ENCODE results near the gene CLCN7. TPM values are rescaled to one million over a fixed set of nuclear protein-coding genes. Genes with fewer than 3 reads are reported as not detected.

CLCN7 gene, protein sequence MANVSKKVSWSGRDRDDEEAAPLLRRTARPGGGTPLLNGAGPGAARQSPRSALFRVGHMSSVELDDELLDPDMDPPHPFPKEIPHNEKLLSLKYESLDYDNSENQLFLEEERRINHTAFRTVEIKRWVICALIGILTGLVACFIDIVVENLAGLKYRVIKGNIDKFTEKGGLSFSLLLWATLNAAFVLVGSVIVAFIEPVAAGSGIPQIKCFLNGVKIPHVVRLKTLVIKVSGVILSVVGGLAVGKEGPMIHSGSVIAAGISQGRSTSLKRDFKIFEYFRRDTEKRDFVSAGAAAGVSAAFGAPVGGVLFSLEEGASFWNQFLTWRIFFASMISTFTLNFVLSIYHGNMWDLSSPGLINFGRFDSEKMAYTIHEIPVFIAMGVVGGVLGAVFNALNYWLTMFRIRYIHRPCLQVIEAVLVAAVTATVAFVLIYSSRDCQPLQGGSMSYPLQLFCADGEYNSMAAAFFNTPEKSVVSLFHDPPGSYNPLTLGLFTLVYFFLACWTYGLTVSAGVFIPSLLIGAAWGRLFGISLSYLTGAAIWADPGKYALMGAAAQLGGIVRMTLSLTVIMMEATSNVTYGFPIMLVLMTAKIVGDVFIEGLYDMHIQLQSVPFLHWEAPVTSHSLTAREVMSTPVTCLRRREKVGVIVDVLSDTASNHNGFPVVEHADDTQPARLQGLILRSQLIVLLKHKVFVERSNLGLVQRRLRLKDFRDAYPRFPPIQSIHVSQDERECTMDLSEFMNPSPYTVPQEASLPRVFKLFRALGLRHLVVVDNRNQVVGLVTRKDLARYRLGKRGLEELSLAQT
- polyA plus RNA-seq, result 10 to 100 TPM; 18.7 to 33.1 TPM

DNA sequence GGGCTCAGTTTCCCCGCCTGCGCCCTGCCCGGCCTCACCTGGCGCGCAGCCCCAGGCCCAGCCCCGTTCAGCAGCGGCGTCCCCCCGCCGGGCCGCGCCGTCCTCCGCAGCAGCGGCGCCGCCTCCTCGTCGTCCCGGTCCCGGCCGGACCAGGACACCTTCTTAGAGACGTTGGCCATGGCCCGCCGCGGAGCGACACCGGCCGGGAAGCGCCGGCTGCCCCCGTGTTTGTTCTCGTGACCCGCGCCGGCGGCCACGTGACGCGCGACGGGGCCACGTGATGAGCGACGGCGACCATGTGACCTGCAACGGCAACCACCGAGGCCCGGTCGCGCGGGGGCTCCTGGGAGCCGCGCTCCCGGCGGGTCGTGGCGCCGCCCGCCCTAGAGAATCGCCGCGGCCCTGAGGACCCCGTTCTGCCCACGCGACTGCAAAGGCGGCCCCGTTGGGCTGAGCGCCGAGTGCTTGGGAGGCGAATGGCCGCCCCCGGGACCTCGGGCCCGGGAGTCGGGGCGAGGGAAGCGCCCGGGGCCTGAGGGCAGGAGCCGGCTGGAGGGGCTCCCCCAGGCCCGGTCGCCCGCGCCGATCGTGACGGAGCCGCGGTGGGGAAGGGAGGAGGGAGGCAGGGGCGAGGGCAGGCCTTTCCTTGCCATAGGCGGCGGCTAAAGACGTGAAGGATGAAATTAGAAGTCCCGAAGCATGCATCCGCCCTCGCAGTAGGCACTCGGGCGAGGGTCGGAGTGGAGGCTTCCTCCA lies at the start of gene CLCN7:
Gene CLCN7, minus strand, starts transcription at position 233 of the 756 bp plus-strand sequence. Its CDS starts 54 bp downstream, at position 179.
- 0 to 1% methylated on average over 89 to 99 of the region's 99 CpGs for WGBS, 2 donors

DNA sequence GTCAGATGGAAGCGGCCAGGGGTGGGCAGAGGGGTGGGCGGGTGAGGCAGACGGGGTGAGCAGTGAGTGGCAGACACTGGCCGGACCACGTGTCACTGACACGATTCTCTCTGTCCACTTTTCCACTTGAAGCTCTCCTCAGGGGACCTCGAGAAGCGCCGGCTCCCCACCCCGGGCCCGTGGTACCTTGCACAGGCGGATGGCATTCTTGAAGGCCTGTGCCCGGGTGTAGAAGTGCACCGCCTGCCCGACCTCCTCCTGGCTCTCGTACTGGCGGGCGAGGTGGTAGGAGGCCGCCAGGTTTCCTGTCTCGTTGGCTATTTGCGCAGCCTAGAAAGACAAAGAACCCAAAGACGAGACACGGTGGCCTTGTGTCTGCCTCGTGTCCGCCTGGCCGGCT lies 49.5 kb upstream of the CLCN7 start:
- no peak overlapping the region for H3K27ac ChIP-seq (ENCODE audit: low read depth in 2 of 2, low read length in 1 of 2)
- no peaks in the 10 kb centered on the region for H3K9me3 ChIP-seq (ENCODE audit: control insufficient read depth in 2 of 2, insufficient read depth in 1 of 2, low read depth in 1 of 2, low read length in 1 of 2)
- H3K36me3 ChIP-seq (ENCODE audit: control insufficient read depth in 2 of 2, insufficient read depth in 2 of 2, low read length in 1 of 2), result peaks cover 6 to 7% of the 10 kb centered on the region in 2 donors
- WGBS, 2 donors, result 92 to 93% methylated on average over 26 of the region's 26 CpGs
- no peaks in the 10 kb centered on the region for H3K27me3 ChIP-seq (ENCODE audit: control insufficient read depth in 1 of 2, insufficient read depth in 2 of 2, low read length in 2 of 2)
- peaks cover 0 to 16% of the 10 kb centered on the region in 2 donors for H3K4me1 ChIP-seq (ENCODE audit: control insufficient read depth in 2 of 2, insufficient read depth in 2 of 2, low read length in 1 of 2)
- H3K4me3 ChIP-seq (ENCODE audit: low read depth in 1 of 2, low read length in 2 of 2), result no peak overlapping the region

More for the DNA sequence above, at the start of gene CLCN7:
- Histone ChIP-seq H3K36me3 (ENCODE audit: control insufficient read depth in 2 of 2, insufficient read depth in 2 of 2, low read length in 1 of 2) (no peaks in the 10 kb centered on the region), H3K27ac (ENCODE audit: low read depth in 2 of 2, low read length in 1 of 2) (peak within 1 kb of the TSS; percentile 76 to 84), H3K9me3 (ENCODE audit: control insufficient read depth in 2 of 2, insufficient read depth in 1 of 2, low read depth in 1 of 2, low read length in 1 of 2) (no peaks in the 10 kb centered on the region), H3K4me3 (ENCODE audit: low read depth in 1 of 2, low read length in 2 of 2) (peak within 1 kb of the TSS; percentile 84 to 95), H3K4me1 (ENCODE audit: control insufficient read depth in 2 of 2, insufficient read depth in 2 of 2, low read length in 1 of 2) (peaks cover 0 to 11% of the 10 kb centered on the region in 2 donors), H3K27me3 (ENCODE audit: control insufficient read depth in 1 of 2, insufficient read depth in 2 of 2, low read length in 2 of 2) (no peaks in the 10 kb centered on the region)

DNA sequence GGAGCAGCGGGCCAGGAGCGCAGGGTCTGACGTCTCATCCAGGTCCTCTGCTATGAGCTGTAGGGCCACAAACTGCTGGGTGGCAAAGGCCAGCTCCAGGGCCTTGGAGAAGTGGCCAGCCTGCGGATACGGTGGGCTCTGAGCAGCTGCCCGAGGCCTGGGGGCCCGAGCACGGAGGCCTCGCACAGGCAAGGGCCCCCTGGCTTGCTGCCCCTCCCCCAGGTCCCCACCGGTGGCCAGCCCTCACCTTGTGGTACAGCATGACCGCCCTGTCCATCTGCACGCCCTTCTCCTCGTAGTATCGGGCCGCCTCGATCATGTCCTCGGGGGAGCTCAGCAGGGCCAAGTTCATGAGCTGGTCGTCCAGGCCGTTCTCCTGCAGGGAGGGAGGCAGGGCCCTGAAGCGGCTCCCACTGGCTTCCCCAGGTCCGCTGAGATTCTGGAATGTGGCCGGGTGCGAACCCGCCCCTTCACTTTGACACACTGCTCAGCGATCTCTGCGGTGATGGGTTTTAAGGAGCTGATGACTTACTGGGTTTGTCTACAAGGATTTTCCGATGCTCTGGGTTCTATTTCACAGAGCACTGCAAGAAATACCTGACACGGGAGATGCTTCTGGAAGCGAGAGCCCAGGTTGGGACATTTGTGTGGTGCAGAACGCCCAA lies 48.9 kb upstream of the CLCN7 start:
- Histone ChIP-seq H3K36me3 (ENCODE audit: control insufficient read depth in 2 of 2, insufficient read depth in 2 of 2, low read length in 1 of 2) (peaks cover 7 to 8% of the 10 kb centered on the region in 2 donors), H3K4me3 (ENCODE audit: low read depth in 1 of 2, low read length in 2 of 2) (no peak overlapping the region), H3K27me3 (ENCODE audit: control insufficient read depth in 1 of 2, insufficient read depth in 2 of 2, low read length in 2 of 2) (no peaks in the 10 kb centered on the region), H3K9me3 (ENCODE audit: control insufficient read depth in 2 of 2, insufficient read depth in 1 of 2, low read depth in 1 of 2, low read length in 1 of 2) (no peaks in the 10 kb centered on the region), H3K4me1 (ENCODE audit: control insufficient read depth in 2 of 2, insufficient read depth in 2 of 2, low read length in 1 of 2) (peaks cover 0 to 9% of the 10 kb centered on the region in 2 donors), H3K27ac (ENCODE audit: low read depth in 2 of 2, low read length in 1 of 2) (no peak overlapping the region)
- WGBS, 2 donors, result 91 to 94% methylated on average over 27 to 30 of the region's 30 CpGs

DNA sequence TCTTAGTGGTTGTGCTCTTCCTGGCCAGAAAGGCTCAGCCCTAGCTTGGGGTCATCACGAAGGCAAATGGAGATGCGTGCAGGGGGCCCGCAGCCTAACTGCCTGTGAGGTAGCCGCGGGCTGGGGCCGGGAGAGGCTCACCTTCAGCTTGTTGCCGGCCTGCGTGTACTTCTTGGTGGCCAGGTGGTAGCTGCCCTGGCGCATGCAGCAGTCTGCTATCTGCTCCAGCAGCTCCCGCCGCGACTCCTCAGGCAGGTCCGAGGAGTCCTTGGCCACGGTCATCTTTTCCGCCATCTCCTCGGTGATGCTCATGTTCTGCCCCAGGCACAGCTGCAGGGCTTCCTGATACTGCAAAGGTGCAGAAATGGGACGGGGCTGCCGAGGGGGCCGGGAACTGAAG lies 45.6 kb upstream of the CLCN7 start:
- Histone ChIP-seq H3K4me1 (ENCODE audit: control insufficient read depth in 2 of 2, insufficient read depth in 2 of 2, low read length in 1 of 2) (no peaks in the 10 kb centered on the region), H3K27ac (ENCODE audit: low read depth in 2 of 2, low read length in 1 of 2) (no peak overlapping the region), H3K27me3 (ENCODE audit: control insufficient read depth in 1 of 2, insufficient read depth in 2 of 2, low read length in 2 of 2) (no peaks in the 10 kb centered on the region), H3K9me3 (ENCODE audit: control insufficient read depth in 2 of 2, insufficient read depth in 1 of 2, low read depth in 1 of 2, low read length in 1 of 2) (no peaks in the 10 kb centered on the region), H3K36me3 (ENCODE audit: control insufficient read depth in 2 of 2, insufficient read depth in 2 of 2, low read length in 1 of 2) (peaks cover 7 to 12% of the 10 kb centered on the region in 2 donors), H3K4me3 (ENCODE audit: low read depth in 1 of 2, low read length in 2 of 2) (no peak overlapping the region)
- 92 to 93% methylated on average over 19 of the region's 19 CpGs for WGBS, 2 donors

DNA sequence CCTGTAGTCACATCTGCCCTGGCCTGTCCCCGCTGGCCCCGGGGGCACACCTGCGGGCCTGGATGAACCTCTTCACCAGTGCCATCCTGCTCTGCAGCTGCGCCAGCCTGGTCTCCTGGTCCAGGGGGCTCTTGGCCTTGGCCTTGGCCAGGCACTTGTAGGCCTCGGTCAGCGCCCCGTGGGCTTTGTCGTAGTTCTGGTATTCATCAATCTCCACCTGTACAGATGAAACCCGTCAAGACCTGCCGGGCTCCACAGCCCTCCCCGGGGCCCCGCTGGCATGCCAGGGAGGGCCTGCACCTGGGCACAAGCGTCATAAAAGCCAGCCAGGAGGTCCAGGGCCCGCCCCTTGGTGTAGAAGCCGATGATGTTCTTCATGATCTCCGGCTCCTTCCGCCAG lies 45.0 kb upstream of the CLCN7 start:
- Histone ChIP-seq H3K4me1 (ENCODE audit: control insufficient read depth in 2 of 2, insufficient read depth in 2 of 2, low read length in 1 of 2) (no peaks in the 10 kb centered on the region), H3K27me3 (ENCODE audit: control insufficient read depth in 1 of 2, insufficient read depth in 2 of 2, low read length in 2 of 2) (no peaks in the 10 kb centered on the region), H3K9me3 (ENCODE audit: control insufficient read depth in 2 of 2, insufficient read depth in 1 of 2, low read depth in 1 of 2, low read length in 1 of 2) (no peaks in the 10 kb centered on the region), H3K4me3 (ENCODE audit: low read depth in 1 of 2, low read length in 2 of 2) (no peak overlapping the region), H3K36me3 (ENCODE audit: control insufficient read depth in 2 of 2, insufficient read depth in 2 of 2, low read length in 1 of 2) (peaks cover 7 to 12% of the 10 kb centered on the region in 2 donors), H3K27ac (ENCODE audit: low read depth in 2 of 2, low read length in 1 of 2) (no peak overlapping the region)
- 83 to 87% methylated on average over 17 of the region's 17 CpGs for WGBS, 2 donors

DNA sequence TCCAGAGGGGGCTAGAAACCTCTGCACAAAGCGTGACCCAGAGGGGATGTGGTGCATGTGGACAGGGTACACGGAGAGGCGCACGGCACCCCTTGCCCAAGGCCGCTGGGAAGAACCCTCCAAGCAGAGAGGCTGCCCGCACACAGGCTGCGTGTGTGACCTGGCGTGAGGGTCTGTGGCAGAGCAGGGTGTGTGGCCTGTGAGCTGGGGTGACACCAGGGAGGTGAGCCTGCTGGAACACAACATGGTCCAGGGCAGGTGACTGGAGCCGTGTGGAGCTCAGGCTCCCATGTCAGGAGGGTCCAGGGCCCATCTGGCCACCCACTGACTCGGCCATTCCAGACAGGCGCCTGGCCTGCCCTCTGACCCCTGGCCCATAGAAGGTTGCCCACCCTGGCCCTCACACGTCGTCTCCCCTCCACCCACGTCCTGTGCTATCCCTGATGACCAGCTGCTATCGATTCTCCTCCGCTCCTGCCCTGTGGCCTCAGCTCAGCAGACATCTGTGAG lies 43.9 kb upstream of the CLCN7 start:
- 88 to 94% methylated on average over 16 of the region's 16 CpGs for WGBS, 2 donors
- H3K4me3 ChIP-seq (ENCODE audit: low read depth in 1 of 2, low read length in 2 of 2), result no peak overlapping the region
- H3K4me1 ChIP-seq (ENCODE audit: control insufficient read depth in 2 of 2, insufficient read depth in 2 of 2, low read length in 1 of 2), result no peaks in the 10 kb centered on the region
- H3K27ac ChIP-seq (ENCODE audit: low read depth in 2 of 2, low read length in 1 of 2), result no peak overlapping the region
- H3K36me3 ChIP-seq (ENCODE audit: control insufficient read depth in 2 of 2, insufficient read depth in 2 of 2, low read length in 1 of 2), result peaks cover 7 to 12% of the 10 kb centered on the region in 2 donors
- H3K27me3 ChIP-seq (ENCODE audit: control insufficient read depth in 1 of 2, insufficient read depth in 2 of 2, low read length in 2 of 2), result no peaks in the 10 kb centered on the region
- H3K9me3 ChIP-seq (ENCODE audit: control insufficient read depth in 2 of 2, insufficient read depth in 1 of 2, low read depth in 1 of 2, low read length in 1 of 2), result peaks cover 0 to 2% of the 10 kb centered on the region in 2 donors

- 84 to 97% methylated on average over 3 of the region's 3 CpGs for WGBS, 2 donors
- Histone ChIP-seq H3K27me3 (ENCODE audit: control insufficient read depth in 1 of 2, insufficient read depth in 2 of 2, low read length in 2 of 2) (no peaks in the 10 kb centered on the region), H3K4me3 (ENCODE audit: low read depth in 1 of 2, low read length in 2 of 2) (no peak overlapping the region), H3K36me3 (ENCODE audit: control insufficient read depth in 2 of 2, insufficient read depth in 2 of 2, low read length in 1 of 2) (peaks cover 2 to 25% of the 10 kb centered on the region in 2 donors), H3K4me1 (ENCODE audit: control insufficient read depth in 2 of 2, insufficient read depth in 2 of 2, low read length in 1 of 2) (peaks cover 0 to 6% of the 10 kb centered on the region in 2 donors), H3K9me3 (ENCODE audit: control insufficient read depth in 2 of 2, insufficient read depth in 1 of 2, low read depth in 1 of 2, low read length in 1 of 2) (peaks cover 0 to 2% of the 10 kb centered on the region in 2 donors), H3K27ac (ENCODE audit: low read depth in 2 of 2, low read length in 1 of 2) (no peak overlapping the region)
These were observed 39.7 kb upstream of the CLCN7 start for GRCh38 chr16:1514507-1514906.

GRCh38 chr16:1512774-1513173 lies 37.9 kb upstream of the CLCN7 start:
- Histone ChIP-seq H3K27me3 (ENCODE audit: control insufficient read depth in 1 of 2, insufficient read depth in 2 of 2, low read length in 2 of 2) (no peaks in the 10 kb centered on the region), H3K9me3 (ENCODE audit: control insufficient read depth in 2 of 2, insufficient read depth in 1 of 2, low read depth in 1 of 2, low read length in 1 of 2) (peaks cover 0 to 2% of the 10 kb centered on the region in 2 donors), H3K4me3 (ENCODE audit: low read depth in 1 of 2, low read length in 2 of 2) (no peak overlapping the region), H3K27ac (ENCODE audit: low read depth in 2 of 2, low read length in 1 of 2) (no peak overlapping the region), H3K4me1 (ENCODE audit: control insufficient read depth in 2 of 2, insufficient read depth in 2 of 2, low read length in 1 of 2) (peaks cover 0 to 6% of the 10 kb centered on the region in 2 donors), H3K36me3 (ENCODE audit: control insufficient read depth in 2 of 2, insufficient read depth in 2 of 2, low read length in 1 of 2) (peaks cover 0 to 28% of the 10 kb centered on the region in 2 donors)
- 85 to 86% methylated on average over 15 of the region's 15 CpGs for WGBS, 2 donors
